Measurements from ENCODE around the gene FOXL2. TPM values are rescaled to one million over a fixed set of nuclear protein-coding genes. Genes with fewer than 3 reads are reported as not detected.
A peak's percentile ranks its signal among the peaks of the same experiment; 100 is the strongest.

Gene FOXL2
- total RNA-seq, 4 donors from 2014 or later, result not detected

DNA sequence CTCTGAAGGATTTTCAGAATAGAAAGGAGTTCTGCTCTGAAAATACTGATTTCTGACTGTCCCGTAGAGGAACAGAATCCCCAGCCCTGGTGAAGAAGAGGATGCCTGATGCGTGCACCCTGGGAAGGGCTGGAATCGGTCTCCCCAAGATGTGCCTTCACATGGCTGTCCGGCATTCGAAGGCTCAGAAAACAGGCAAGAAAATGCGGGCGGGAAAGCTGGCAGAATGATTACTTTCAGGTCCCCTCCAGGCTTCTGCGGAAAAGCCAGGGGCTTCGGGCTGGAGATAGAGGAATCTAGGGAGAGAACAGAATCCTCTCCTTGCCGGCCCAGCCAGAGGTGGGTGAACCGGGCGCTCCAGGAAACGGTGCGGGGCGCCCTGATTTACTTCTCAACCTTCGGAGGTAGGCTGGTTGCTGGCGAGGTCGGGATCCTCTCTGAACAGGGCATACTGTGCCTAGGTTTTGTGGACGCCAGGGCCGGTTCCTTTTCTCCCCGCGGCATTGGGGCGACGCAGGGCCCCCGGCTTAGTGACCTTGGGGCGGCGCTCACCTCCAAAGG lies 2.6 kb upstream of the FOXL2 start:
- Histone ChIP-seq H3K4me3 (peak overlapping the region in 2 of 4 donors; percentile 21 to 44), H3K4me1 (peaks cover 24 to 39% (median 37%) of the 10 kb centered on the region in 4 donors), H3K9me3 (no peaks in the 10 kb centered on the region), H3K27ac (no peak overlapping the region), H3K27me3 (peaks cover 100% of the 10 kb centered on the region), H3K36me3 (no peaks in the 10 kb centered on the region)
- no peak for DNase-seq
- WGBS, 2 donors (ENCODE audit: low coverage in 1 of 2), result 0 to 4% methylated on average over 2 to 21 of the region's 27 CpGs
- in situ Hi-C loops (cut with MboI; ENCODE audit: low pct_ligation_motif_present in 1 of 4, low pct_unique_long_range_greater_than_20kb in 1 of 4, low sequenced_read_pairs in 3 of 4), result loop anchor here in 2 of 4 donors (25.0 kb wide), 2 partner anchors 388 to 537 kb away; partner anchors contain the start of gene MRPS22 (in 2 of the 2)
- intact Hi-C loops (cut with DNase I; ENCODE audit: low total_unique reads), result loop anchor here (10.0 kb wide), 1 partner anchor 375 kb away; no protein-coding TSS in a partner anchor
- TF ChIP-seq, protein P1, sequence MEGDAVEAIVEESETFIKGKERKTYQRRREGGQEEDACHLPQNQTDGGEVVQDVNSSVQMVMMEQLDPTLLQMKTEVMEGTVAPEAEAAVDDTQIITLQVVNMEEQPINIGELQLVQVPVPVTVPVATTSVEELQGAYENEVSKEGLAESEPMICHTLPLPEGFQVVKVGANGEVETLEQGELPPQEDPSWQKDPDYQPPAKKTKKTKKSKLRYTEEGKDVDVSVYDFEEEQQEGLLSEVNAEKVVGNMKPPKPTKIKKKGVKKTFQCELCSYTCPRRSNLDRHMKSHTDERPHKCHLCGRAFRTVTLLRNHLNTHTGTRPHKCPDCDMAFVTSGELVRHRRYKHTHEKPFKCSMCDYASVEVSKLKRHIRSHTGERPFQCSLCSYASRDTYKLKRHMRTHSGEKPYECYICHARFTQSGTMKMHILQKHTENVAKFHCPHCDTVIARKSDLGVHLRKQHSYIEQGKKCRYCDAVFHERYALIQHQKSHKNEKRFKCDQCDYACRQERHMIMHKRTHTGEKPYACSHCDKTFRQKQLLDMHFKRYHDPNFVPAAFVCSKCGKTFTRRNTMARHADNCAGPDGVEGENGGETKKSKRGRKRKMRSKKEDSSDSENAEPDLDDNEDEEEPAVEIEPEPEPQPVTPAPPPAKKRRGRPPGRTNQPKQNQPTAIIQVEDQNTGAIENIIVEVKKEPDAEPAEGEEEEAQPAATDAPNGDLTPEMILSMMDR (IDR thresholded peaks at IDR 0.05), result no peak
- TF ChIP-seq POLR2A (IDR thresholded peaks at IDR 0.05) (no peak), EP300 (IDR thresholded peaks at IDR 0.05; ENCODE audit: low read depth) (no peak), POLR2AphosphoS5 (IDR thresholded peaks at IDR 0.05) (no peak)

DNA sequence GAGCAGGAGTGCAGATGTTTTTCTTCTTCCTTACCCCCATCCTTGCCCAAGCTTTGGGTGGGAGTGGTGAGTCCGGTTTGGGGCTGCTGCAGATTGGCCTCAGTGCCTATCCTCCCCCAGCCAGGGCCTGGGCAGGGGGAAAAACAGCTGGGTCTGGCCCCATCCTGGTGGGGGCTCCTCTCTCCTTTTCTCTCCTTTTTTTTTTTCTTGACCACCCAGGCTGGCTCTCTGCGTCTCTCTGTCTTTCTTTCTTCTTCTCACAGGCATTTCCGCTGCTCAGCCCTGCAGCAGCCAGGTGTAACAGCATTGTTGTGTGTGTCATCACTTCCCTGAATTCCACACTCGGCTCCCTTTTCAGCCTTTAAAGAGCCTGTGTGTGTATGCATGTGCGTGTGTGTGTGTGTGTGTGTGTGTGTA lies 2.1 kb upstream of the FOXL2 start:
- in situ Hi-C loops (cut with MboI; ENCODE audit: low pct_ligation_motif_present in 1 of 4, low pct_unique_long_range_greater_than_20kb in 1 of 4, low sequenced_read_pairs in 3 of 4), result loop anchor here in 2 of 4 donors (25.0 kb wide), 2 partner anchors 388 to 537 kb away; partner anchors contain the start of gene MRPS22 (in 2 of the 2)
- no peak for DNase-seq
- no peak for TF ChIP-seq EP300 (IDR thresholded peaks at IDR 0.05; ENCODE audit: low read depth)
- no peak for TF ChIP-seq POLR2A (IDR thresholded peaks at IDR 0.05)
- no peak for TF ChIP-seq POLR2AphosphoS5 (IDR thresholded peaks at IDR 0.05)
- TF ChIP-seq, protein P1 (IDR thresholded peaks at IDR 0.05), result no peak
- intact Hi-C loops (cut with DNase I; ENCODE audit: low total_unique reads), result loop anchor here (10.0 kb wide), 1 partner anchor 376 kb away; no protein-coding TSS in a partner anchor
- Histone ChIP-seq H3K27ac (no peak overlapping the region), H3K36me3 (no peaks in the 10 kb centered on the region), H3K4me3 (no peak overlapping the region), H3K9me3 (no peaks in the 10 kb centered on the region), H3K27me3 (peaks cover 100% of the 10 kb centered on the region), H3K4me1 (peaks cover 24 to 44% (median 39%) of the 10 kb centered on the region in 4 donors)
- 36 to 40% methylated on average over 3 to 5 of the region's 5 CpGs for WGBS, 2 donors (ENCODE audit: low coverage in 1 of 2)

DNA sequence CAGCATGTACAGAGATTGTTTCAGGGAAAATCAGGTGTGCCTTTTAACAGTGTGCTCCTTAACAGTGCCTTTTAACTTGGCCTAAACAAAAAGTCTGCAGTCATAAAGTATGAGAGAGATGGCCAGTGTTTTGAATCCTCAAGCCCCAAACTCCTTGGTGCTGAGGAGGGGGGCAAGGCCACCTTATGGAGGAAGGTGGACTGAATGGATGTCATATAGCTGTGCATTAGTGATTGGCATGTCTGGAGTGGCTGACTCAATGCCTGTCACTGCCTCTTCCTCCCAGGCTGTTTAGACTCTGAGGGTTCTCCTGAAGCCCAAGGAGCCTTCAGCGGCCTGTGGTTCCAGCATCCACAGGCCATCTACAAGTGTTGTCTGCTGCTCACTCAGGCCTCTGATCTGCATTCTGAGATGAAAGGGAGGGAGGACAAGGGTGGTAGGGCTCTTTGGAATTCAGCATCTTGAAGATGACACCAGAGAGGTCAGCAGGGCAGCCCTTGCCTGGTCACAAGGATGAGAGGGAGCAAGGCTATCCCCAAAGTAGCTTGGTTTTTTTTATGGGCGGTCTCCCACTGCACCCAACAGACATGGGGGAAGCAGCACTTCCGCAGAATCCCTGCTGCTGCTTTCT lies 1.5 kb upstream of the FOXL2 start:
- Histone ChIP-seq H3K27me3 (peaks cover 100% of the 10 kb centered on the region), H3K27ac (no peak overlapping the region), H3K4me1 (peaks cover 24 to 48% (median 39%) of the 10 kb centered on the region in 4 donors), H3K9me3 (no peaks in the 10 kb centered on the region), H3K36me3 (no peaks in the 10 kb centered on the region), H3K4me3 (no peak overlapping the region)
- TF ChIP-seq POLR2A (IDR thresholded peaks at IDR 0.05), result no peak
- TF ChIP-seq, protein P1 (IDR thresholded peaks at IDR 0.05), result no peak
- TF ChIP-seq POLR2AphosphoS5 (IDR thresholded peaks at IDR 0.05), result no peak
- TF ChIP-seq EP300 (IDR thresholded peaks at IDR 0.05; ENCODE audit: low read depth), result no peak
- intact Hi-C loops (cut with DNase I; ENCODE audit: low total_unique reads), result loop anchor here (10.0 kb wide), 1 partner anchor 376 kb away; no protein-coding TSS in a partner anchor
- DNase-seq, result no peak
- in situ Hi-C loops (cut with MboI; ENCODE audit: low pct_ligation_motif_present in 1 of 4, low pct_unique_long_range_greater_than_20kb in 1 of 4, low sequenced_read_pairs in 3 of 4), result loop anchor here in 2 of 4 donors (25.0 kb wide), 2 partner anchors 389 to 536 kb away; partner anchors contain the start of gene MRPS22 (in 2 of the 2)
- WGBS, 2 donors (ENCODE audit: low coverage in 1 of 2), result 75% methylated on average over 3 of the region's 3 CpGs; no CpG with 5 or more reads in 1 of the 2 donors

DNA sequence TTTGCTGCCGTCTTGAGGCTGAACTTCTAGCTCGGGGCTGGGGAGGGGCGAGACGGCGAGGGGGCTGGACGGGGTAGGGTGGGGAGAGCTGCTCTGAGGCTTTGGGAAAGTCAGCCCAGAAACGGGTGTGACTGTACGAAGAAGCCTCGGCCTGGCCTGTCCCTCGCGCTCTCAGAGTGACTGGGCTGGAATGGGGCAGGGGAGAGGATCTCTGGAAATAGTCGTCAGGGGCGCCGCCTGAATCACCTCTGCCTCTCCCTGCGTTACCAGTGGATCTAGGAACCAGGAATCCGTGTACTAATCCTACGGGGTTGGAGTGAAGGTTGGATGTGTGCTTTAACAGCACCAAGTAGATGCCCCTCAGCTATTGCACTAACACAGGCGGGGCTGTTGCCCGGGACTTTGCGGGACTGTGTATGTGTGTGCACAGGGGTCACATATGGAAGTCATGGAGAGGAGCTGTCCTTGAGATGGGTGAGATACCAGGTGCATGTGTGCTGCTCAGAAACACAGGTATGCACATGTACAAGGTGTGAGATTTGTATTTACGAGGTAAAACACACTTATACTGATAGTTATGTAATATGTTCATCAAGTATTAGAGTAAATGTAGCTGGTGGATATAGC lies 671 bp upstream of the FOXL2 start:
- DNase-seq, result no peak
- no peaks in the 10 kb centered on the region for H3K36me3 ChIP-seq
- H3K27ac ChIP-seq, result no peak overlapping the region
- H3K4me3 ChIP-seq, result peak overlapping the region in 1 of 4 donors; percentile 52
- in situ Hi-C loops (cut with MboI; ENCODE audit: low pct_ligation_motif_present in 1 of 4, low pct_unique_long_range_greater_than_20kb in 1 of 4, low sequenced_read_pairs in 3 of 4), result loop anchor here in 2 of 4 donors (25.0 kb wide), 2 partner anchors 390 to 535 kb away; partner anchors contain the start of gene MRPS22 (in 2 of the 2)
- TF ChIP-seq POLR2AphosphoS5 (IDR thresholded peaks at IDR 0.05), result no peak
- TF ChIP-seq, protein P1 (IDR thresholded peaks at IDR 0.05), result no peak
- TF ChIP-seq EP300 (IDR thresholded peaks at IDR 0.05; ENCODE audit: low read depth), result no peak
- TF ChIP-seq POLR2A (IDR thresholded peaks at IDR 0.05), result no peak
- no peaks in the 10 kb centered on the region for H3K9me3 ChIP-seq
- peaks cover 100% of the 10 kb centered on the region for H3K27me3 ChIP-seq
- intact Hi-C loops (cut with DNase I; ENCODE audit: low total_unique reads), result loop anchor here (10.0 kb wide), 1 partner anchor 377 kb away; no protein-coding TSS in a partner anchor
- peaks cover 24 to 48% (median 39%) of the 10 kb centered on the region in 4 donors for H3K4me1 ChIP-seq
- 41 to 50% methylated on average over 1 to 21 of the region's 21 CpGs for WGBS, 2 donors (ENCODE audit: low coverage in 1 of 2)
